Esophagus (tissue), 2 donors: ENCODE measurements around the gene GNAZ. TPM values are rescaled to one million over a fixed set of nuclear protein-coding genes. Genes with fewer than 3 reads are reported as not detected.

ENCODE experiments used
- H3K27ac ChIP-seq, 2 donors: one replicate each; pipeline ENCODE4 v1.5.1; 2013; ENCODE audit warnings: low read depth in 2 of 2, mild to moderate bottlenecking in 2 of 2, inconsistent platforms in 1 of 2, low read length in 1 of 2, moderate library complexity in 1 of 2
- H3K27me3 ChIP-seq, 2 donors: one replicate each; pipeline ENCODE4 v1.6.1; 2013; ENCODE audit warnings: low read length in 2 of 2, control low read depth in 1 of 2, mild to moderate bottlenecking in 1 of 2; ENCODE audit not compliant: insufficient read depth in 2 of 2, control insufficient read depth in 1 of 2
- H3K36me3 ChIP-seq, 2 donors: one replicate each; pipeline ENCODE4 v1.6.1; 2013; ENCODE audit warnings: low read length in 1 of 2; ENCODE audit not compliant: control insufficient read depth in 2 of 2, insufficient read depth in 2 of 2
- H3K4me1 ChIP-seq, 2 donors: one replicate each; pipeline ENCODE4 v1.6.1; 2013; ENCODE audit warnings: low read length in 1 of 2; ENCODE audit not compliant: control insufficient read depth in 2 of 2, insufficient read depth in 2 of 2
- H3K4me3 ChIP-seq, 2 donors: one replicate each; pipeline ENCODE4 v1.5.1; 2013; ENCODE audit warnings: low read length in 2 of 2, mild to moderate bottlenecking in 2 of 2, low read depth in 1 of 2, moderate library complexity in 1 of 2
- H3K9me3 ChIP-seq, 2 donors: one replicate each; pipeline ENCODE4 v1.6.1; 2013; ENCODE audit warnings: mild to moderate bottlenecking in 2 of 2, low read depth in 1 of 2, low read length in 1 of 2, moderate library complexity in 1 of 2; ENCODE audit not compliant: control insufficient read depth in 2 of 2, insufficient read depth in 1 of 2
- WGBS, 2 donors: extraction: QIAGEN DNeasy Blood & Tissue Kit; methylation state at CpG; one replicate each; pipeline ENCODE4 v1.1.7; 2013; 5-methylcytosine and 5-hydroxymethylcytosine counted together
- polyA plus RNA-seq, 2 donors: library from polyadenylated mRNA; stranded (reverse); fragments of 200-250 nt; gene quantifications; one replicate each; pipeline ENCODE4 v1.2.3, GENCODE V29; 2013
- donor health status: healthy with polysubstance abuse.
- donor health status: Bipolar disorder and iron deficiency.

The GNAZ gene
- polyA plus RNA-seq, 2 donors = 0.83 to 1.6 TPM

DNA sequence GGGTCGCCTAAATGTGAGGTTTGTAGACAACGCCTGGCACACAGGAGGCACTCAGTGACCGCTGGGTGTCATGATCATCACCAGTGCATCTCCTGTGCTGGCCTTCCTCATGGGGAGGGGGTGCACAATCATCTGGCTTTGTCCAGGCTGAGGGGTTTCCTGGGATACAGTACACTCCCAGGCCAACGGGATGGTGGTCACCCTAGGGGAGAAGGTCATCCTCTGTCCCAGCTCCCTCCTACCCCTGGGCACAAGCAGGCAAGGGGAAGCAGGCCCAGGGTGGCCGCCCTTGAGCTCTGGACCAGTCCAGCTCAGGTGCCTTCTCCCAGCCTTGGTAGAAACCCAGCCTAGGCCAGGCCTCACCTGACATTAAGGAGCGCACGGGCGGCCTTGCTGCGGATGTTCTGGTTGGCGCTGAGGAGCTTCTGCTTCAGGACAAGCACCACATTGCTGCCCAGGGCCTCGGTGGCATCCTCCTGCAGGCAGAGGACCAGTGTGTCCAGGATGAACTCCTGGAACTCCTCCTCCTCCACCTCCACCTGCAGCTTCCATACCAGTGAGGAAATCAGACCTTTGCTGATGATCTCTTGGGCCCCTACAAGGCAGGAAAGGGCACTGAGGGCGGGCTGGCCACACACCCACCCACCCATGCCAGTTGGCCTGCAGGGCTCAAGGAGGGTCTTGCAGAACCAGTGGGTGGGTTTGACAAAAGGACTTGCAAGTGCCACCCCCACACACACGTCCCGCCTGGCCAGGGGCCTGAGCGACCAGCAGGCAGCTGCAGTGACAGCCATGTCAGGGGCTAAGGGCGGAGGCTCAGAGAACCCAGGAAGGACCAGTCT lies 6.6 kb upstream of the GNAZ start:
- no peaks in the 10 kb centered on the region for H3K9me3 ChIP-seq
- WGBS, 2 donors = 91 to 93% methylated on average over 16 of the region's 16 CpGs
- H3K4me3 ChIP-seq = no peak overlapping the region
- H3K4me1 ChIP-seq = no peaks in the 10 kb centered on the region
- H3K27ac ChIP-seq = no peak overlapping the region
- H3K36me3 ChIP-seq = no peaks in the 10 kb centered on the region
- H3K27me3 ChIP-seq = no peaks in the 10 kb centered on the region

DNA sequence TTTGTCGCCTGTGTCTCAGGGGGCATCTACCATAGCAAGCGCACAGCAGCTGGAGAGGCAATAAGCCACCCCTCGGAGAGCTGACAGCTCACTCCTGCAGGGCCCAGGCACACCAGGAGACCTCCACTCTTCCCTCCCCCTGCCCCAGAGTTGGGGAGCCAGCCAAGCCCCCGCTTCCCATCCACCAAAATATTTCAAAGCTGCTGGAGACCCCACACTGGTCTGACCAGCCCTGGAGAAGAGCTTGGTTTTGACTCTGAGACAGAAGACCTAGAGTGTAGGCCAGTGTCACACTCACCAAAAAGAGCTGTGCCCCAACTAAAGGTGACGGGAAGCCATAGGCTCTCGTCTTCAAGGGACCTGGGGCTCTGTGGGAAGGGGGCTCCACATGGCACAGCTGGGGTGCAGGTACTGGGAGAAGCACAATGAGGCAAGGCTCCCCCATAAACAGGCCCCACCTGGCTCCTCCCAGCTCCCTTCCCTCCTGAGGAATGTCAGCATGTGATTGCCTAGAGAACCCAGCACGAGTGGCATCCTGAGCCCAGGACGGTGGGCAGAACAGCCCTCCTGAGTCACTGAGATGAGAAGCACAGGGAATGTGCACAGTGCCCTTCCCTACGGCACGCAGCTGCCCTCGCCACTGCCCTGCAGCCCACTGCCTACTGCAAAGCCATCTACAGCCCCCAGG lies 5.8 kb upstream of the GNAZ start:
- H3K4me3 ChIP-seq = no peak overlapping the region
- 82 to 83% methylated on average over 11 of the region's 11 CpGs for WGBS, 2 donors
- H3K27me3 ChIP-seq = no peaks in the 10 kb centered on the region
- no peaks in the 10 kb centered on the region for H3K36me3 ChIP-seq
- H3K9me3 ChIP-seq = no peaks in the 10 kb centered on the region
- H3K4me1 ChIP-seq = no peaks in the 10 kb centered on the region
- H3K27ac ChIP-seq = no peak overlapping the region

DNA sequence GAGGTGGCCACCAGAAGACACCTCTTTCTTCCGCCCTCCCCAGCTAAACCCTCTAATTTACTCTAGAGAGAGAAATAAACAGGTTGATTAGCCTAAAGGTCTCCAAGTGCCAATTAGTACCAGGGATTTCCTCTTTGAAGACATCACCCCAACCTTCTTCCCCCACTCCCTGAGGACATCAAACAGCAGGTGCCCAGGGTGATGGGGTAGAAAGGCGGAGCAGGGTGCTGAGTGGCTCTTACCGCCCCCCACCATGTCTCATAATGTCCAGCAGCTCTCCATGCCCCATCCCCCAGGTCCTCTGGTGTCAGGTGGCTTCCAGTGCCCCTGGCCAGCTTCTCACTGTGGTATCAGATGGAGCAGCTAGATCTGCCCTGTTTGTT lies 5.3 kb upstream of the GNAZ start:
- 91 to 98% methylated on average over 3 of the region's 3 CpGs for WGBS, 2 donors
- no peak overlapping the region for H3K4me3 ChIP-seq

DNA sequence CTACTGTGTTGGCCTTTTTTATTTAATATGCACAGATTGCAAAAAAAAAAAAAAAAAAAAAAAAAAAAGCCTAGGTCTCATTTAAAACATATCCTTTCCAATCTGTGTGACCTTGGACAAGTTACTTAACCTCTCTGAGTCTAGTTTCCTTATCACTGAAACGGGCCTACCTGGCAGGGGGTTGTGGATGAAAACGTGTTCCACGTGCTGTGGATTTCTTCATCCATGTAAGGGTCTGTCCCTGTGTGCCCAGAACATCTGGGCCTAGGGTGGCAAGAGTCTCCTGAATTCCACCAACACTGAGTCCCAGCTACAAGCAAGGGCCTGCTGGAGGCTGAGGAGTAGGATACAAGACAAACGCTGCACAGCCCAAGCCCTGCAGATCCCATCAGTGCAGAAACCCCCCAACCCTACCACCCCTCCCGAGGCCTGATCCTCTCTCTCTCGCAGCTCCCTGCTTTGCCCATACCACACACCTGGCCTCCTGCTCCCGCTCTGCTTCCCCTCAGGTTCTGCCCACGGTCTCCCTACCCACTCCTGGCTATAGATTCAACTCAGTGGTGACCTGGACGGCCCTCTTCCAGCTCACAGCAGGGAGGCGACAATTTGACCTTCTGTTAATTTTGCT lies 4.7 kb upstream of the GNAZ start:
- no peaks in the 10 kb centered on the region for H3K27me3 ChIP-seq
- no peaks in the 10 kb centered on the region for H3K9me3 ChIP-seq
- H3K36me3 ChIP-seq = no peaks in the 10 kb centered on the region
- H3K4me1 ChIP-seq = no peaks in the 10 kb centered on the region
- H3K27ac ChIP-seq = no peak overlapping the region
- WGBS, 2 donors = 76 to 82% methylated on average over 10 of the region's 10 CpGs
- no peak overlapping the region for H3K4me3 ChIP-seq

More for the DNA sequence above, 5.3 kb upstream of the GNAZ start:
- Histone ChIP-seq H3K4me1 (no peaks in the 10 kb centered on the region), H3K27ac (no peak overlapping the region), H3K27me3 (no peaks in the 10 kb centered on the region), H3K36me3 (no peaks in the 10 kb centered on the region), H3K9me3 (no peaks in the 10 kb centered on the region)

DNA sequence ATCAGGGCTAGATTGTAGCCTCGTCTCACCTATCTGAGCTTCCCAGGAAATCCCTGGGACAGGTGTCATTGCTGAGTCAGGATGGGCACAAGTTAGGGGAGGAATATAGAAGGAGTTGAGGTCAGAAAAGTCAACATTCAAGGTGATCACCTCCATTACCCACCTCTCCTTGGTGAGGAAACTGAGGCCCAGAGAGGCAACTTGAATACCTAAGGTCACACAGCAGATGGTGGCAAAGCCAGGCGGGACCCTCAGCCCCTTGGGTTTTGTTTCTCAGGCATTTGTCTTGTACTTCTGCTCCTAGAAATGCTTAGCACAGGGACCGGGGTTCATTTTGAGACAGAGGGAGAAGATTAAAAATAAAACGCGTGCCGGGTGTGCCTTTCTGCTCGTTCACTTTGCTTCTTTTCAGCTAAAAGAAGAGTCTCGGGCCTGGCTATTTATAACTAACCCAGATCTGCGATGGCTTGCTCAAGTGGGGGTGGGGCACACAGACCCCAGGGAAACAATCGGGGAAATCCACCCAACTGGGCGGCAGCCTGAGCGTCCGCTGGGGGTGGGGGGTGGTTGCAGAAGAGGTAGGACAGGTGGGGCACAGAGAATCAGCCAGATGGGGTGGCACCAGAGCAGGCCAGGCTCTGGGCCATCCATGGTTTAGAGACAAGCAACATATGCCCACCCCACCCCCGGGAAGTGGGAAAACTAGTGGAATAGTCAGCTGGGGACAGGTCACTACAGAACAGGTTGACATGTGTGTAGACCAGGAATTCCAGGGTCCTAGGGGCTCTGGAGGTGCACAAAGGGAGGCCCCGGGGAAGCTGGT lies 3.9 kb upstream of the GNAZ start:
- WGBS, 2 donors = 80 to 81% methylated on average over 15 of the region's 15 CpGs
- Histone ChIP-seq H3K27me3 (no peaks in the 10 kb centered on the region), H3K4me3 (no peak overlapping the region), H3K4me1 (no peaks in the 10 kb centered on the region), H3K36me3 (no peaks in the 10 kb centered on the region), H3K27ac (no peak overlapping the region), H3K9me3 (no peaks in the 10 kb centered on the region)

DNA sequence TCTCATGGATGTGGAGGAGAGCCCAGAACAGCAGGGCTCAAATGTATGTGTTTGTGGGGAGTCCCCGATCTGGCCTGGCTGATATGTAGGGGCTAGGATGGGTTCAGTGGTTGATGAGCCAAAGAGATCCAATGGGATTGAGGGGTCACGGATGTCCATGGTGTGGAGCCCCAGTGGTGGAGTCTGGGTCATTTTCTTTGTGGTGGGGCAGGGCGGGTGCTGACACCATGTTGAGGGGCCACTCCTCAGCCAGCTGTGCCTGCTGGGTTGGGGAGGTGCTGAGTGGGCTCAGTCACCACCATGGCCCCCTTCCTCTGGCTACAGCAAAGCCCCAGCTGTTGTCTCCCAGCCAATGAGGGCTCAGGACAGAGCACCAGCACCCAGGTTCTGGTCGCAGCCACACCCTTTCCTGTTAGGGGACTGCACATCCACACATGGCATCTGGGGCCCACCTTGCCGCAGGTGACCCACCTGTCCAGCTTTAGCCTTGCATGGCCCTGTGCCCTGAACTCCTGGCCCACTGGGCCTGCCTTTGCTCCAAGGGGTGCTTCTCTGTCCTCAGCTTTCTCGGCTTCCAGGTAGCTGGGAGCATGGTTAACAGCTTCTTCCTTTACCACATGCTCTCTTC lies 3.2 kb upstream of the GNAZ start:
- Histone ChIP-seq H3K9me3 (no peaks in the 10 kb centered on the region), H3K4me3 (no peak overlapping the region), H3K27ac (no peak overlapping the region), H3K4me1 (no peaks in the 10 kb centered on the region), H3K36me3 (no peaks in the 10 kb centered on the region), H3K27me3 (no peaks in the 10 kb centered on the region)
- 89% methylated on average over 6 of the region's 6 CpGs for WGBS, 2 donors

DNA sequence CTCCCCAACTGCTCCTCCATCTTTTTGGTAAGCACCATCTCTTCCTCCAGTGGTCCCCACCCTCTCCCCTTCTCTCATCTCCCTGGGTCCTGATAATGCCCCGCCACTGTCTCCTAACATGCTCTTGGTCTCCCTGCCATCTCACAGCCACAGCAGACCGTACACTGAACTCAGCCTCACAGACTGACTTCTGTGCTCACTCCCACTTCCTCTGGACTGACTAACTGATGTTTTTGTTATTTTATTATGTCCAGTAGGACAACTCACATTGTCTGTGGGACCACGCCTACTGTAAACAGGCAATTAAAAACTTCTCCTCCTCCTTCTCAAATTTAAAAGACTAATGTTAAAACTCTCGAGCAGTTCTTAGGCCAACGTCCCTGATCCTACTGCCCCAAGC lies 2.6 kb upstream of the GNAZ start:
- no peaks in the 10 kb centered on the region for H3K27me3 ChIP-seq
- no peak overlapping the region for H3K27ac ChIP-seq
- no peak overlapping the region for H3K4me3 ChIP-seq
- 76 to 81% methylated on average over 5 of the region's 5 CpGs for WGBS, 2 donors
- no peaks in the 10 kb centered on the region for H3K36me3 ChIP-seq
- H3K4me1 ChIP-seq = no peaks in the 10 kb centered on the region
- H3K9me3 ChIP-seq = no peaks in the 10 kb centered on the region

DNA sequence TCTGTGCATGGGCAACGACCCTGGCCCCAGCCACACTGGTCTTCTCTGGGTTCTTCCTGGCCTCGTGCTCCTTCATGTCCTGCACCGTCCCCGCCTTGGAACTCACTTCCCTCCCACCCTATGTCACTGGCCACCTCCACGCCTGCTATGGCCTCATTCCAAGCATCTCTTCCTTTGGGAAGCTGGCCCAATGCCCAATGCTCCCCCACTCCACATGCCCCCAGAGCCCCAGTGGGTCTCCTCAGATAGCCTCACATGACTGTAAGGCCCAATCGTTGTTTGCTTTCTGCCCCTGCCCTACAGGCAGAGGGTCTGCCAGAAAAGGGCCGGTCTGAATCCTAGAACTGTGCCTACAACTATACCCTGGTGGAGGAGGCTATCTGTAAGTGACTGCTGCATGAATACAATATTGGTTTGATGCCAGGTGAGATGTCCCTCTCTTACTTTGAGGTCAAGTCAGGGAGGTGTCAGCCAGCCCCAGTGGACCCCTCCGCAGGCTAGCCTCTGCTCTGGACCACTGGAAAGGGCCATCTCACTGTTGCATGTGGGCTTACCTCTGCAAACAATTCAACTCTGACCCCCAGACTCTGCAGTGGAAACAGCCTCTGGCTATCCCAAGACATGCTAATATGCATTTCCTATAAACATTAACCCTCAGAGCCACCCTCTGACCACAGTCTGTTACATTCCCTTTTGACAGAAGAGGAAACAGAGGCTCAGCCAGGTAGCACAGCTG lies 2.1 kb upstream of the GNAZ start:
- no peak overlapping the region for H3K4me3 ChIP-seq
- H3K27ac ChIP-seq = no peak overlapping the region
- no peaks in the 10 kb centered on the region for H3K36me3 ChIP-seq
- no peaks in the 10 kb centered on the region for H3K27me3 ChIP-seq
- no peaks in the 10 kb centered on the region for H3K4me1 ChIP-seq
- H3K9me3 ChIP-seq = no peaks in the 10 kb centered on the region
- 74 to 77% methylated on average over 8 of the region's 8 CpGs for WGBS, 2 donors
